EH (cell line): ENCODE results near the gene HMGN2.
A peak's percentile ranks its signal among the peaks of the same experiment; 100 is the strongest.

Source experiments
- DNase-seq: peaks from one replicate; pipeline ENCODE4 v3.0.0-alpha.2; 2015; ENCODE audit warnings: low read depth

The HMGN2 gene

DNA sequence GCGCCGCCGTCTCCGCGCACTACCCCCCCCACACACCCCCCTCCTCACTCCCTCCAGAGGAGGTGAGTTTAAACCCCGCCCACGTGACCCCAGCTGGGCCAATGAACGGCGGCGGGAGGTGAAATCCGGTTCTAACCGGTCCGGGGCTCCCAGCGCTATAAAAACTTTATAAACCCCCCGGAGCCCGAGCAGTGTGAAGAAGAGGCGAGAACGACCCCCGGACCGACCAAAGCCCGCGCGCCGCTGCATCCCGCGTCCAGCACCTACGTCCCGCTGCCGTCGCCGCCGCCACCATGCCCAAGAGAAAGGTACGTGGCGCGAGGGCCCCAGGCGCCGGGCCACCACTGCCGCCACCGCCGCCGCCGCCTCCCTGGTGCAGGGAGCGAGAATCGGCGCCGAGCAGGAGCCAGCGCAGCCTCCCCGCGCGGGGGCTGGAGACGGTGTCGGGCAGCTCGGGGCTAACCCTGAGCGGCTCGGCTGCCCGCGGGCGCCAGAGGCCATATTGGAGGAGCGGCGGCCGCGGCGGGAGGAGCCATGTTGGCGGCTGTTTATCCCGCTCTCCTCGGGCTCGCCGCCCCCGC is at the start of gene HMGN2:
TSS of gene HMGN2 (plus strand) at position 121 of the 581 bp plus-strand sequence. CDS start at position 294, 173 bp downstream.
- peak; percentile 85 for DNase-seq

DNA sequence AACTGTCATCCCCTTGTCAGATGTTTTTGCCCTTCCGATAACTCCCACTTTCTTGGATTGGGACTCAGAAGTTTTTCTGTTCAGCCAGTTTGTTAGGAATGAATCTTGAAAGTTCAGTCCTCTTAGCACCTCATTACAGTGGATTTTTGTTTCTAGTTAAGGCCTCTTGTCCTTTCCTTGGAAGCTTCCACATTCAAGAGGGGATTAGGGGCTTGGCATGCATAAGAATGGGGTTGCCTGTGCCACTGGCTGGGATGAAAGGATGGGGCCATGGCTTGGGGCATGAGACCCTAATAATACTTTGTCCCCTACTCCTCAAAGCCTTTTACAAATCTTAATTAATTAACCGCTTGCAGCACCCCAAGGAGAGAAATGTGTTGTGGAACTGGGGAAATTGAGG is 42.5 kb upstream of the HMGN2 start:
- no peak for DNase-seq

DNA sequence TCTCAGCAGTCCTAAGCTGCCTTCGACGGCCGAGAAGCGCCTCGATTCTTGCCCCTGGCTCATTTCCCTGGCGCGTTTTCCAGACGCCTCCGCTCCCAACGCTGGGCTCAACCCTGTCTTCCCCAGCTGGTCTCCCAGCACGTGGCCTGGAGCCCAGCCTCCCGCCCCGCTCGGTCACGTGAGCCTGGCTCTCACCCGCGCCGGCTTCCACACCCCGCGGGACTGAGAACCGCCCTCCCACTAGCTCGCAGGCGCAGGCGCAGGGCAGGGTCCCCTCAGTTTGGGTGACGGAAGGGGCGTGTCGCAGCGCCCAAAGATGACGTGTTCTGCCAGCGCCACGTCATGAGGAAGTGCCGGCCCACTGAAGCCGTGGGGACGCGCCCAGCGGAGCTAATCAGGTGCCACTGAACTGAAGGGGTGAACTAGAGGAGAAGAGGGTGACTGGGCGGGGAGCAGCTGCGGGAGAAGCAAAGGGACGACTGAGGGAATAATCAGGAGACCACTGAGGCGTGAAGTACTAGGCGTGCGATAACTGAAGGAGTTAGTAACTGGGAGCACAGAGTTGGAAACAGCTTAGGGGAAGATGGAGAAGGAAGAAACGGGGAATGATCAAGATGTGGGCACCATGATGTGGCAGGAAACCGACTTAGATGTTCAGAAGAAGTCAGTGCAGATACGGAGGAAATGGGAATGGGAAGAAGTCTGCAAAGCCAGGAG is 40.1 kb upstream of the HMGN2 start, which contains the start of gene DHDDS:
TSS of gene DHDDS (plus strand) at position 343 of the 717 bp plus-strand sequence. CDS start 625 bp downstream, outside the sequence.
- peak; percentile 98 for DNase-seq

DNA sequence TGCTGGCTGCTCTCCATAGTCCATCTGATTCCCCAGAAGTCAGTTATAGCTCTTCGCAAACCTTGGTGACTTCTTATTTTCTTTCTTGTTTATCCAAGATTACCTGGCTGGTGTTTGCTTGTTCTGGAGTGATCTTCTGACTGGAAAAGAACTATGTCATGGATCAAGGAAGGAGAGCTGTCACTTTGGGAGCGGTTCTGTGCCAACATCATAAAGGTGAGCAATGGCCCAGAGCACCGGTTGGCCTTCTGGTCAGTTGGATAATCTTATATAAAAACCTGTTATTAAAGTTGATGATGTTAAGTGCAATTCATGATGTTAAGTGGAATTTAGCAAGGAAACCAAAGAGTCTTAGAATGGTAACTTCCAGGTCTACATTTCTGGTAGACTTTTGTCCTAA is 39.4 kb upstream of the HMGN2 start:
- no peak for DNase-seq

DNA sequence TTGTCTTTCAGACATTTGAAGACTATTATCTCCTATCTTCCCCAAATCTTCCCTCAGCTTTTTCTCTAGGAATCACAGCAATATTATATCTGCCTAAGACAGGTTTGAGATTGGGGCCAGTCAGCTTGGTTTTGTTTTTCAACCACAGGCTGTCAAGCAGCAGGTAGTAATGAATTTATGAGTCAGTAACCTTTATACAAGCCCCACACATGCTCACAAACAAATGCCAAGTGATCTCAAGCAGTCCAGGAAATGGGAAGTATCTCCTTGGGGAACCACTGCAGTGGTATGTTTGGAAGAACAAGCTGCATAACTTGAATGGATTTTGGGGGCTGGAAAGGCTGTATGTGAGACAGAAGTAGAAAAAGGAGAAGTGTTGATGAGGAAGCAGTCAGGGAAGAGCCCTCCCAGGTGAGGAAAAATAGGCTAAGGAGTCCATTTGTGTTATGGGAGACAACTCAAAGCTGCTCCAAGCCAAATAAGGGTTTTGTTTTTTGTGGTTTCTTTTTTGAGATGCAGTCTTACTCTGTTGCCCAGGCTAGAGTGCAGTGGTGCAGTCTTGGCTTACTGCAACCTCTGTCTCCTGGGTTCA is 38.0 kb upstream of the HMGN2 start:
- DNase-seq, result no peak

DNA sequence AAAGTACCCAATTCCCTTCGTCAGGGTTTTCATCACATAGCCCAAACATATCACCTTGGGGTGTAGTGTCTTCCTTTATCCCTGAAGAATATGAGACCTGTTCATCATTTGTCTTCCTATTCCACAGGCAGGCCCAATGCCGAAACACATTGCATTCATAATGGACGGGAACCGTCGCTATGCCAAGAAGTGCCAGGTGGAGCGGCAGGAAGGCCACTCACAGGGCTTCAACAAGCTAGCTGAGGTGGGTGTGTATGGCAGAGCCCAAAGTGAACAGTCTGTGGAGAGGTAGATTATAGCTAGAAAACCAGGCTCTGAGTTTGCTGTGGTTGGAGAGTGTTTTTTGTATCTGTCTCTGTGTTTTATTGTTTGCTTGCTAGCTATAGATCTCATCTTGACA is 34.2 kb upstream of the HMGN2 start:
- DNase-seq, result no peak

DNA sequence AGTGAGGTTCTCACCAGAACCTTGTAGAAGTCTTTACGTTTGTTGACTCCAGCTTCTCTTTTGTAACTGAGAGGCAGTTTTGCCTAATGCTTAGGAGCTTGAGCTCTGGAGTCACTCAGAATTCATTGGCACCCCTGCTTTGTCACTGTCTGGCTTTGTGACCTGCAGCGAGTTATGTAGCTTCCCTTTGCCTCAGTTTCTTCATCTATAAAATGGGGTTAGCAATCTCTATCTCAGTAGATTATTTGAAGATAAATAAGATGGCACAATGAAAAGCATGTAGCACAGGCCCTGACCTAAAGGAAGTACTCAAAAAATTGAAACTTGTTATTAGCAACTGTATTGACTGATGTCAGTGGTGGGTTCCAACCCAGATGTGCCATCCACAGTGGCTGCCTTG is 32.0 kb upstream of the HMGN2 start:
- DNase-seq, result no peak

DNA sequence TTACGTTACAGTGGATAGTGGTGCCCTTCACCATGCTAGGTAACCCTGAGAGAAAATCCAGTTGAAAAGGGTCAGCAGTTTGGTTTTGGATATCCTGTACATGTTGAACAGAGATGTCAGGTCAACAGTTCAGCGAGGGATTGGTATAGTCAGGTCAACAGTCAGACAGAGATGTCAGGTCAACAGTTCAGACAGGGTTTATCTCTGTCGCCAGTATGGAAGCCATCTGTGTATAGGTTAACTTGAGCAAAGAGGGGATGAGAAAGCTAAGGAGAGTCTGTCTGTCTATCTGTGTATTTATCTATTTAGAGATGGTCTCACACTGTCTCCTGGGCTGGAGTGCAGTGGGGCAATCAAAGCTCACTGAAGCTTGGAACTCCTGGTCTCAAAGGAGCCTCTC is 22.4 kb upstream of the HMGN2 start:
- DNase-seq, result no peak

DNA sequence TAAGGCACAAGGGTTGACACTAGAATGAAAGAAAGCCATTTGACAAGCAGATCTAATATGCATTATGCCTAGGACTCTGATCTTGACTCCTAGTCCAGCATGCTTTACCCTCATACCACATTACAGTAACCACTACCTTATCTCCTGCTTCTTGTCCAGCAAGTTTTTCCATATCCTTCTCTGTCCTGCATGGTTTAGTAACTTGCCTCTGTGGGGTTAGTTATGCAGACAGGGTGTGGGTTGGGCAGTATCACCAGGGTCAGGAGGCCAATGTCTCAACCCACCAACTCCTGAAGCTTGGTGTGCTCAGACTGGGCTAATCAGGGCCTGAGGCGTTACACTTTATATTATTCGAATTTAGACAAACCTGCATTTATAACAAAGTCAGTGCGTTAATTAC is 21.3 kb upstream of the HMGN2 start:
- no peak for DNase-seq

DNA sequence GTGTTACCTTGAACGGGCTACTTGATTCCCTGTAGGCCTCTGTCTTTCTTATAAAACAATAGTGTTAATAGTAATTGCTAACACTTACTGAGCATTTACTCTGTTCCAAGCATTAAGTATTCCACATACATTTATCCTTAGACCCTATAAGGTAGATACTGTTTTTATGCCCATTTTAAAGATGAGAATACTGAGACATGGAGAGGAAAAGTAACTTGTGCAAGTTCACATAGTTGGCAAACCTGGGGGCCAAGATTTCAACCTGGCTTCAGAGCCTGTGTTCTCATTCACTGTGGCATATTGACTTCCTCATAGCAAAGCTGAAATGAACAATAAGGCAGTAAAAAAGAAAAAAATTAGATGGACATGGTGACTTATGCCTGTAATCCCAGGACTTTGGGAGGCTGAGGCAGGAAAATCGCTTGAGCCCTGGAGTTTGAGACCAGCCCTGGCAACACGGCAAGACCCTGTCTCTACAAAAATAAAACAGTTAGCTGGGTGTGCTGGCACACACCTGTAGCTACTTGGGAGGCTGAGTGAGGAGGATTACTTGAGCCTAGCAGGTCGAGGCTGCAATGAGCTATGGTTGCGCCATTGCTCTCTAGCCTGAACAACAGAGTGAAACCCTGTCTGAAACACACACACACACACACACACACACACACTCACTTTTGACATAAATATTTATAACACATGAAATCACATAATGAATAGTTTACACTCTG is 19.6 kb upstream of the HMGN2 start:
- DNase-seq, result no peak

DNA sequence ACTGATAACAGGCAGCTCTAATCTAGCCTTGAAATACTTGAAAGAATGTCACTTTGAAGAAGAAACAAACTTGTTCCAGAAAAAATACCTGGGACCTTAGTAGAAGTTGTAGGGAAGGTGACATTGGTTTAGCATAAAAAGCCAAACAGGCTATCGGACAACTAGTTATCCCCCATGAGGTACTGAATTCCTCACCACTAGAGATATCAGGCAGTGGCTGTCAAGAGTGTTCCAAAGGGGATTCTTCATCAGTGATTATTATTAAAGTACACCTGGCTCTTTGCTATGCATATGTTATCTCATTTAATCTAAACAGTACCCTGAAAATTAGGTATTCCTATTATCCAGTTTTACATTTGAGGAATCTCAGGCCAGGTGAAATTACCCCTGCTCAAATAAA is 13.1 kb upstream of the HMGN2 start:
- no peak for DNase-seq

DNA sequence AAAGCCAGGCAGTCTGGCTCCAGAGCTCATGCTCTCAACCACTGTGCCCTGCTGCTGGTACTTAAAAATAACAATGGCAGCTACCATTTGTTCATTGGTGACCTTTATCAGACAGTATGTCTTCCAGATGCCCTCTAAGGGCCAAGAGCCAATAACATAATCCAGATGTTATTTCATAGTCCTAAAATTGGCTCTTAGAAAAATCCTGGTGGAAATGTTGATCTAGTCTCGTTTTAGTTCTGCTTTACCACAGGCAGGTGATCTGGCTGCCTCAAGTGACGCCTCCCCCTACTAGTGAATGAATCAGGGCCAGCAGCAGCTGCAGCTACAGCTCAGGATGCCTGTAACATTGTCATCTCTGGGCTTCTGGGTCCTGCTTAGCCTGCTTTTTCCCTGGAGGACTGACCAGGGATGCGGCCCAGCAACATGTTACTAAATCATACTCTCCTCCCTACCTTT is 12.6 kb upstream of the HMGN2 start:
- no peak for DNase-seq

DNA sequence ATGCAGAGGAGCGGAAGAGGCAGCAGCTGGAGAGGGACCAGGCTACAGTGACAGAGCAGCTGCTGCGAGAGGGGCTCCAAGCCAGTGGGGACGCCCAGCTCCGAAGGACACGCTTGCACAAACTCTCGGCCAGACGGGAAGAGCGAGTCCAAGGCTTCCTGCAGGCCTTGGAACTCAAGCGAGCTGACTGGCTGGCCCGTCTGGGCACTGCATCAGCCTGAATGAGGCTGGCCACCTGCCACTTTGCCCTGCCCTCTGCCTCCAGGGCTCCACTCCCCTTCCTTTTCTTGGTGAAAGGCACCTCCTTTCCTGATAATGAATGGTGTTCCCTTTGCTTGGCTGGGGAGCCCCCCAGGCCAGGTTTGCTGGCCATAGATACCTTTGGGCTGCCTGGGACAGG is 3.3 kb upstream of the HMGN2 start:
- DNase-seq, result no peak

DNA sequence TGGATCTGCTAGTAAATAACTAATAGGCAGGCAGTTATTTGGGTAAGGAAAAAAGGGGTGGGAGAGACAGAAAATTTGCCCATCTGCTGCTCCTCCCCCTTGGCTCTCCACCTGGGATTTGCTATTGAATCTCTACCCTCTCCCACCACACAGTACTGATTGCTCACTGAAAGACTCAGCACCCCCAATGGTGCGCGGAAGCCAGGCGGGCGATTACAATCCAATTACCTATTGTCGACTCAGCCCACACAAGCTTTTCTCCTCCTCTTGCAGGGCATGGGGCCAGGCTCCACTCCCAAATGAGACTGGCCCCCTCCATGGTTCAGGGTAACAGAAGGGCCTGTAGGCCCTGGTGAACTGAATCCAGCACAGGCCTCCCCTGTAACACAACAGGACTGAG is 2.7 kb upstream of the HMGN2 start:
- no peak for DNase-seq

DNA sequence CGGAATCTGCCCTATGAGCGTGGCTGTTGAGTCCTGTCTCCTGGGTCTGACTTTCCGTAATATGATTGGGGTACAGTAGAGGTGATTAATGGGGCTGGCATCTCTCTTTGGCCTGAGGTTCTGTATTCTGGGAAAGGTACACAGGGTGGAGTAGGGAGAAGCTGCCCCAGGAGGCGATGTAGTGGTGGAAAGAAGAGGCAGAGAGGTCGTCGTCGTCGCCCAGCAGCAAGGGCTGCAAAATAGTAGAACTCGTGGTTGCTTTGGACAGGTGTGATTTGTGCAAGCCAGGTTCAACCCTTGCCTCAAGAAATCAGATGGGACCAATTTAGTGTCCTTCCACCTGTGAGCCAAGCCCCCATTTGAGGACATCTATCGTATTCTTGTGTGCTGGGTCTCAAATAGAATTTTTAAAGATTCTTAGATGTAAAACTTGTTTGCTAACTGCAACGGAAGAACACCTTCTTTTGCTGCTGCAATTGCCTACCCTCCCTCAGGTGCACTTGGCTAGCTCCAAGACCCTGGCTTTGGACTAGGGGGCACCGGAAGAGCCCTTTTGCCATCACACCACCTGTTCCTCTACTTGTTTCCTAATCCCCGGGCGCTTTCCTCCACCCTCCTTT is 1.3 kb upstream of the HMGN2 start:
- DNase-seq, result no peak

DNA sequence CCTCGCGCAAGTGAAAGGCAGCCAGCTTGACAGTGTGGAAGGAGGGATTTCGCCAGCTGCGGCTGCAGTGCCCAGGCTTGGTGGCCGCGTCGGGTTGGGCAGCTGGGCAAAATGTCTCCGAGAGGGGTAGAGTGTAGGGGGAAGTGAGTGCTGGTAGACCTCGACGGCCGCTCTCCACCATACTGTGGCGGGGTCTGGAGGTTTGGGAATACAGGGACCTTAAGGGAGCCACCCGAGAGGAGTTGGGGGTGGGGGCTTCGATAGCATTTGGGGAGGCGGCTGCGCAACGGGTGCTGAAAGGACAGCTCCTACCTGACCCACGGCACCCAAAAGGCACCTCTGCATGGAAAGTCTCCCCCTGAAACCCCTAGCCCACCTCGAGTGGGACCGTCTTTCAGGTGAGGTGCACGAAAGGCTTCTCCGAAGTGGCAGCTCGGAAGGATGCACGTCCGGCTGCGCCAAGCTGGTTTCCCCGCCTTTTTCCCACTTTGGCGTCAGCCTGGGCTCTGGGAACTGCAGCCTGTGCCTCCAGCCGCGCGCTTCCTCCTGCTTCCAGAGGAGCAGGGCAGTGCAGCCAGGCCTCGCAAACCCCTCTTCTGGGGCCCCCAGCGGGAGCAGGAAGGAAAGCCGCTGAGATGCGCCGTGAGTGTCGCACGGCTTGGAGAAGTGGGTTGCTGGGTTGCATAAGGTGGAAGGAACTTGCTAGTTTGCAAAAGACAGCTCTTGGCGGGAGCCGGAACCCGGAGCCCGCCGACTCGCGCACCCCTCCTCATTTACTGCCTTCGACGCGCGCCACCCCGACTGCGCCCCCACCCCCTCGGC is 531 bp upstream of the HMGN2 start:
- peak; percentile 82 for DNase-seq

DNA sequence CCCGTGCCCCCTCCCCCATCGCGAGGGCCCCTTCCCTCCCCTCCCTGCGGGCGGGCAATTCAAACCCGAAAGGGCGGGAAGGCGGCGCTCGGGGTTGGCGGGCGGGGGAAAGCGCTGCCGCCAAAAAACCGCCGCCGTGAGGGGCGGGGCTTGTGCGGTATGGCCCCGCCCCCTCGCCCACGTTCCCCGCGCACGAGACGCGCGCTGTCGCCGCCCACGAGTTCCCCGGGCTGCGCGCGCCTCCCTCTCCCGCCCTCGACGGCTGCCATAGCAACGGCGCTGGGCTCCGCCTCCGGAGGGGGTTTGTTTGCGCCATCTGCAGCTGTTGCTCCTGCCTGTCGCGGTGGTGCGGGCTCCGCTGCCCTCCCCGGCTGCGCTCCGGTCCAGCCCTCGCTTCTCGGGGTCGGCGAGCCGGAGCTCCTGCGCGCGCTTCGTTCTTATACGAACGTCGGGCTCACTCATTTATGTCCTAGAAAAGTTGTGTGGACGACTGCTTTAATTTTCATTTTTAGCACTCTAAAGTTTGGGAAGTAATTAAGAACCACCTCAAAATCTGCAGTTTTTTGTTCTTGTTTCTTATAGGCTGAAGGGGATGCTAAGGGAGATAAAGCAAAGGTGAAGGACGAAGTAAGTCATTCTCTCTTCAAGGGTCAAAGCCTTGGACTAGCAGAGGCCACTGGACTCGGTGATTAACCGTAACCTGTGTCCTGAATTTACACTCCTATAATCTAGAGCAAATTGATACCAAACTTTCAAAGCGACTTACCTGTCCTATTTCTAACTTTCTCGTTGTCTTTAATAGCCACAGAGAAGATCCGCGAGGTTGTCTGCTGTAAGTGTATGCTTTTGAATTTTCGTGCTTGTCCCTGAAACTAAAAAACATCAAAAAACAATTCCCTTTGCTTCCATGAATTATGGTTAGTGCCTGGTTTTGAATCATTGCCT is 933 bp downstream of the HMGN2 start:
- DNase-seq, result peak; percentile 94

DNA sequence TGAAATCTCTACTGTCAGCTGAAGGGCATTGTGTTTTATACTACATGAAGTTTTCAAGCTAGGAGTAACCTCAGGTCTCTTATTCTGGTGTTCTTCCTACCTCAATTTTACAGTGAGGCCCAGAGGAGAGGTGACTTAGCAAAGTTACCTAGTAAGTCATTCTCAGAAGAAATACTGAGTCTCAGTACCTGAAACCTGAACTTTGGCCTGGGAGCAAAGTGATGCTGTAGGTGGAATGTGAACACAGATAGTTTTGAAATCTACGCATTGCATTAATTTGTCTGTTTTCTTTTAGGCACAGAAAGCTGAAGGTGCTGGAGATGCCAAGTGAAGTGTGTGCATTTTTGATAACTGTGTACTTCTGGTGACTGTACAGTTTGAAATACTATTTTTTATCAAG is 2.6 kb downstream of the HMGN2 start:
- no peak for DNase-seq

DNA sequence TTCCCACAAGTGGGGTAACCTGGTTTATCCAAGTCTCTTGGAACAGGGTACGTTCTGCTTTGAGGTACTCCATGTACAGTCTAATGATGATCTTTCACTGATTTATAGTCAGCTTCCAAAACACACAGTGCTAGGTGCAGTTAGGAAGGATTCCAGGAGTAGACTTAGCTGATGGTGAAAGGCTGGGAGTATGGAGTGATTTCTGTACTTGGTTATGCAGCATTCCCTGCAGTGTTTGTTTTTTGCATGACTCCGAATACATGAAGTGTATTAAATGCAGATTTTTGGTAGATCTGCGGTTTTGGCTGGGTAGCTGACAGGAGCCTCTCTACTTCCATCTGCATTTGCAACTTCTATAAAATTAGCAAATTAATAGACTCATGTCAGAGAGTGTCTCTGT is 3.7 kb downstream of the HMGN2 start:
- no peak for DNase-seq

DNA sequence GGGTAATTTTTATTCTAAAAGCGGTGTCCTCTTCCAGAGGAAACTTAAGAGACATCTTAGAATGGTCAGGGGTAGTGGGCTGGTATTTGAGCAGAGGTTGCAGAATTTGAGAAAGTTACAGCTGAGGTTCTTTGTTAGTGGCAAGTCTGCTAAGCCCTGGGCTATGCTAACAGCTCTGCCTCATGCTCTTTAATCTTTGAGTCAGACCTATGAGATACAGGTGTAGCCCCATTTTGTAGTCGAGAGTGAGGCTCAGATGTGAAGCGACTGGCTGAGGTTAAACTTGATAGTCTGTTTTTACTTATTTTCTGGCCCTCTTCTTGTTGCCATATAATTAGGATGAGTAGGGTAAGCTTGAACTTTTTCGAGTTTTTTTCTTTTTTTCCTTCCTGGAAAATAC is 4.7 kb downstream of the HMGN2 start:
- no peak for DNase-seq
